ENCODE results near the gene ZSCAN23. TPM values are rescaled to one million over a fixed set of nuclear protein-coding genes. Genes with fewer than 3 reads are reported as not detected.

The ZSCAN23 gene
- total RNA-seq = 1 to 10 TPM in 4 of 6 donors, under 1 TPM in 2; 0.91 to 6.3 (median 1.6) TPM

GRCh38 chr6:28443112-28443773 lies at the start of gene ZSCAN23:
Gene ZSCAN23 (minus strand): TSS chr6:28443491. CDS start chr6:28436266, 7,225 bp downstream.
- peaks cover 0 to 9% (median 2%) of the 10 kb centered on the region in 4 donors for H3K27me3 ChIP-seq
- TF ChIP-seq EP300 (IDR thresholded peaks at IDR 0.05) (no peak), POLR2AphosphoS5 (IDR thresholded peaks at IDR 0.05) (peak; percentile 57 to 74)
- no peaks in the 10 kb centered on the region for H3K36me3 ChIP-seq
- WGBS, 2 donors = 3 to 5% methylated on average over 21 to 30 of the region's 32 CpGs
- ATAC-seq (ENCODE audit: low FRiP score in 2 of 2) (peak; percentile 83 to 95), DNase-seq (peak; percentile 73 to 92)
- H3K4me3 ChIP-seq = peak within 1 kb of the TSS; percentile 65 to 96 (median 69)
- peaks cover 0 to 11% (median 3%) of the 10 kb centered on the region in 4 donors for H3K4me1 ChIP-seq
- no peaks in the 10 kb centered on the region for H3K9me3 ChIP-seq
- peak within 1 kb of the TSS in 3 of 4 donors; percentile 21 to 57 (median 54) for H3K27ac ChIP-seq

GRCh38 chr6:28491984-28492317 lies 48.7 kb upstream of the ZSCAN23 start:
- no peak for DNase-seq
- Histone ChIP-seq H3K27me3 (no peaks in the 10 kb centered on the region), H3K4me1 (peaks cover 0 to 3% (median 0%) of the 10 kb centered on the region in 4 donors), H3K27ac (no peak overlapping the region), H3K4me3 (no peak overlapping the region), H3K9me3 (no peaks in the 10 kb centered on the region), H3K36me3 (no peaks in the 10 kb centered on the region)
- no peak for ATAC-seq (ENCODE audit: low FRiP score in 2 of 2)
- TF ChIP-seq CTCF (IDR thresholded peaks at IDR 0.05) = no peak
- TF ChIP-seq POLR2AphosphoS5 (IDR thresholded peaks at IDR 0.05) = no peak
- TF ChIP-seq POLR2A (IDR thresholded peaks at IDR 0.05) = no peak
- no peak for TF ChIP-seq EP300 (IDR thresholded peaks at IDR 0.05)
- WGBS, 2 donors = 59 to 73% methylated on average over 3 of the region's 3 CpGs

- H3K36me3 ChIP-seq = no peaks in the 10 kb centered on the region
- ATAC-seq (ENCODE audit: low FRiP score in 2 of 2) (peak; percentile 32 to 34), DNase-seq (no peak)
- peak overlapping the region; percentile 65 to 81 (median 74) for H3K27ac ChIP-seq
- peaks cover 0 to 3% (median 0%) of the 10 kb centered on the region in 4 donors for H3K4me1 ChIP-seq
- no peaks in the 10 kb centered on the region for H3K9me3 ChIP-seq
- TF ChIP-seq CTCF (IDR thresholded peaks at IDR 0.05) (no peak), EP300 (IDR thresholded peaks at IDR 0.05) (no peak), POLR2AphosphoS5 (IDR thresholded peaks at IDR 0.05) (no peak), POLR2A (IDR thresholded peaks at IDR 0.05) (peak in 1 of 4 donors; percentile 10)
- 9 to 12% methylated on average over 23 of the region's 23 CpGs for WGBS, 2 donors
- no peaks in the 10 kb centered on the region for H3K27me3 ChIP-seq
- H3K4me3 ChIP-seq = peak overlapping the region in 3 of 4 donors; percentile 34 to 47 (median 41)
Observed at GRCh38 chr6:28490205-28490890, 47.1 kb upstream of the ZSCAN23 start.

- ATAC-seq (ENCODE audit: low FRiP score in 2 of 2) (peak; percentile 81 to 94), DNase-seq (peak; percentile 82 to 87)
- 3% methylated on average over 34 to 38 of the region's 40 CpGs for WGBS, 2 donors
- Histone ChIP-seq H3K4me3 (peak overlapping the region in 3 of 4 donors; percentile 34 to 47 (median 41)), H3K4me1 (peaks cover 0 to 3% (median 0%) of the 10 kb centered on the region in 4 donors), H3K9me3 (no peaks in the 10 kb centered on the region), H3K27ac (peak overlapping the region; percentile 65 to 81 (median 74)), H3K36me3 (no peaks in the 10 kb centered on the region), H3K27me3 (no peaks in the 10 kb centered on the region)
- no peak for TF ChIP-seq CTCF (IDR thresholded peaks at IDR 0.05)
- TF ChIP-seq POLR2AphosphoS5 (IDR thresholded peaks at IDR 0.05) = peak in 1 of 2 donors; percentile 73
- peak in 2 of 4 donors; percentile 66 to 72 for TF ChIP-seq POLR2A (IDR thresholded peaks at IDR 0.05)
- no peak for TF ChIP-seq EP300 (IDR thresholded peaks at IDR 0.05)
Observed at GRCh38 chr6:28489366-28490204, 46.3 kb upstream of the ZSCAN23 start.

Data from upper lobe of left lung (tissue), 6 donors.